ENCODE measurements around the gene EIF2A. TPM values are rescaled to one million over a fixed set of nuclear protein-coding genes. Genes with fewer than 3 reads are reported as not detected.

EIF2A gene
- total RNA-seq, 1 experiment from 2014 or later = 117 TPM

DNA sequence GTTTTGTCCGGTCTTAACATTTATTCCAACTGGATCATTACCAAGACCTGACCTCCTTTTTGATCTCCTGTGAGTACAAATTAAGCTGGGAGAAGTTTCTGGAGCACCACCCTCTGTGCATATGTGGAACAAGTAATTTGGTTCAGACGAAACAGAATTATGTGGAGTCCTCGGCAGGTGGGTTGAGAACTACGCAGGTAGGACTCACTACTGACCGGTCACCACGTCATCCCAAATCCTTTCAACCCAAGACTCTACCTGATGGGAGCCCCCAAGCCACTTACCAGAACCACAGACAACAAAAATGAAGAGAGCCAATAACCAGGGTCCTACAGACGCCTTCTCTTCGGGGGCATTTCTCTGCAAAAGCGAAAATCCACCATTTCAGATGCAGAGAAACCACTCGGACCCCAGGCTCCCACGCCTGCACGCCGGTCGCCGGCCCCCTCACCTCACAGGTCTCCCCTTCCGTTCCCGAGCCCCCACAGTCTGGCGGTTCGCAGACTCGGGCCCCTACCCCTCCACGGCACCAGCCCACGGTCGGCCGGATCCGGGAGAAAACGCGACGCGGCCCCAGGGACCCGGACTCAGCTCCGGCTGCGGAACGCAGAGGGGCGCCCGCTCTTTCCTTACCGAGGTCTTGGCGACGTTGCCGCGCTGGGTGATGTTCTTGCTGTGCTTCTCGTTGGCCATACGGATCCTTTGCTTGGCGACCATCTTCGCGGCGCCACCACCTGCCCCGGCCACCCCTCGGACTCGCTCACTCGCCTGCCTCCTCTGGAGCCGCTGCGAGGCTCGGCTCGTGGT is 965 bp upstream of the EIF2A start:
- Mint-ChIP-seq H3K36me3 (ENCODE audit: insufficient read depth, unreplicated experiment) (peaks cover 60% of the 10 kb centered on the region), H3K27ac (ENCODE audit: low read depth, unreplicated experiment) (peak overlapping the region; percentile 99), H3K4me3 (ENCODE audit: unreplicated experiment) (peak overlapping the region; percentile 83), H3K27me3 (ENCODE audit: insufficient read depth, unreplicated experiment) (no peaks in the 10 kb centered on the region), H3K9me3 (ENCODE audit: unreplicated experiment) (no peaks in the 10 kb centered on the region), H3K4me1 (ENCODE audit: insufficient read depth, unreplicated experiment) (peaks cover 17% of the 10 kb centered on the region)
- intact Hi-C loops (cut with micrococcal nuclease) = loop anchor here (2.0 to 5.0 kb wide), 2 partner anchors 139 to 217 kb away; partner anchors contain the start of gene SIAH2
- POLR2A ChIA-PET = interaction anchor here (0.6 to 7.5 kb wide), 48 partner anchors 8 to 1345 kb away, joined by 3 to 106 read pairs (median 4); partner anchors contain the start of genes MED12L, SELENOT, SIAH2 and TSC22D2
- TF ChIP-seq, protein P1, sequence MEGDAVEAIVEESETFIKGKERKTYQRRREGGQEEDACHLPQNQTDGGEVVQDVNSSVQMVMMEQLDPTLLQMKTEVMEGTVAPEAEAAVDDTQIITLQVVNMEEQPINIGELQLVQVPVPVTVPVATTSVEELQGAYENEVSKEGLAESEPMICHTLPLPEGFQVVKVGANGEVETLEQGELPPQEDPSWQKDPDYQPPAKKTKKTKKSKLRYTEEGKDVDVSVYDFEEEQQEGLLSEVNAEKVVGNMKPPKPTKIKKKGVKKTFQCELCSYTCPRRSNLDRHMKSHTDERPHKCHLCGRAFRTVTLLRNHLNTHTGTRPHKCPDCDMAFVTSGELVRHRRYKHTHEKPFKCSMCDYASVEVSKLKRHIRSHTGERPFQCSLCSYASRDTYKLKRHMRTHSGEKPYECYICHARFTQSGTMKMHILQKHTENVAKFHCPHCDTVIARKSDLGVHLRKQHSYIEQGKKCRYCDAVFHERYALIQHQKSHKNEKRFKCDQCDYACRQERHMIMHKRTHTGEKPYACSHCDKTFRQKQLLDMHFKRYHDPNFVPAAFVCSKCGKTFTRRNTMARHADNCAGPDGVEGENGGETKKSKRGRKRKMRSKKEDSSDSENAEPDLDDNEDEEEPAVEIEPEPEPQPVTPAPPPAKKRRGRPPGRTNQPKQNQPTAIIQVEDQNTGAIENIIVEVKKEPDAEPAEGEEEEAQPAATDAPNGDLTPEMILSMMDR (IDR thresholded peaks at IDR 0.05; ENCODE audit: unreplicated experiment) = no peak
- CTCF ChIA-PET = interaction anchor here (0.5 to 1.4 kb wide), 6 partner anchors 20 to 608 kb away, joined by 3 to 6 read pairs (median 4); no protein-coding TSS in a partner anchor
- DNase-seq (ENCODE audit: unreplicated experiment) = peak; percentile 30
- TSS peak; percentile 35 for BruUV-seq (replicated peaks)

DNA sequence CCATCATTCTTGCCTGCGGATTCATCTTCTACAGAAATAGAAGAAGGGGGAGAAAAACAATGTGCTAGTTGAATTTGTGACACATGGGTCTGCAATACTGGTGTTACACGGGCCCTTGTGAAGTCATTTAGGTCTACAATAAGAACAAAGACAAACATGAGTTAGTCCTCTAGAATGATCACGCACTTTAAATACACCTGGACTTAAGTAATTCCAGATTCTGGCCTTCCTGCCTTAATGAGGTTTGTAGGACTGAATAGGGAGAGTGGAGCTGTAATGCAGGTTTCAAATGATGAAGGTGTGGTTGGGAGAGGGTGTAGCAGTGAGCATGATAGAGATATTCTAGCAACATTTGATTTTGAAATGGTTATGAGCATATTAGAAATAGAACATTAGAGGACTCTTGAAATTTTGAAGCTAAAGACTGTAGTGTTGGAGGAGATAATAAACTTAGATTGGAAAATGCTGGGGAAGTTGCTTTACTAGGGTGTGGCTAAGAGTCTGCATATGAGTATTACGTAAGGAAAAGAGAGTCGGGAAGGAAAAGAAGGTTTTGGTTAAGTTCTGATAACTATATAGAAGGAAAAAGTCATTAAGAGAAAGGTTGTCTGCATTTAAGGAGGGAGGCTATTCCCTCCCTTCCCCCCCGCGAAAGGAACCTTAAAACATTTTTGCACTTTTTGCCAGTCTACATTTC is 606 bp downstream of the EIF2A start:
- intact Hi-C loops (cut with micrococcal nuclease) = loop anchor here (2.0 to 5.0 kb wide), 2 partner anchors 140 to 215 kb away; partner anchors contain the start of gene SIAH2
- H3K27ac Mint-ChIP-seq (ENCODE audit: low read depth, unreplicated experiment) = peak overlapping the region; percentile 99
- POLR2A ChIA-PET = interaction anchor here (0.6 to 7.5 kb wide), 32 partner anchors 9 to 584 kb away, joined by 3 to 106 read pairs (median 5); partner anchors contain the start of genes ERICH6, SELENOT, SIAH2 and TSC22D2
- DNase-seq (ENCODE audit: unreplicated experiment) = peak; percentile 27
- no peaks in the 10 kb centered on the region for H3K27me3 Mint-ChIP-seq (ENCODE audit: insufficient read depth, unreplicated experiment)
- BruUV-seq (replicated peaks) = TSS peak; percentile 78
- H3K36me3 Mint-ChIP-seq (ENCODE audit: insufficient read depth, unreplicated experiment) = peaks cover 48% of the 10 kb centered on the region
- peaks cover 17% of the 10 kb centered on the region for H3K4me1 Mint-ChIP-seq (ENCODE audit: insufficient read depth, unreplicated experiment)
- H3K4me3 Mint-ChIP-seq (ENCODE audit: unreplicated experiment) = peak overlapping the region; percentile 83
- H3K9me3 Mint-ChIP-seq (ENCODE audit: unreplicated experiment) = no peaks in the 10 kb centered on the region
- TF ChIP-seq, protein P1 (IDR thresholded peaks at IDR 0.05; ENCODE audit: unreplicated experiment) = no peak
- CTCF ChIA-PET = interaction anchor here (0.7 to 1.2 kb wide), 3 partner anchors 16 to 610 kb away, joined by 3 to 4 read pairs (median 3); no protein-coding TSS in a partner anchor

DNA sequence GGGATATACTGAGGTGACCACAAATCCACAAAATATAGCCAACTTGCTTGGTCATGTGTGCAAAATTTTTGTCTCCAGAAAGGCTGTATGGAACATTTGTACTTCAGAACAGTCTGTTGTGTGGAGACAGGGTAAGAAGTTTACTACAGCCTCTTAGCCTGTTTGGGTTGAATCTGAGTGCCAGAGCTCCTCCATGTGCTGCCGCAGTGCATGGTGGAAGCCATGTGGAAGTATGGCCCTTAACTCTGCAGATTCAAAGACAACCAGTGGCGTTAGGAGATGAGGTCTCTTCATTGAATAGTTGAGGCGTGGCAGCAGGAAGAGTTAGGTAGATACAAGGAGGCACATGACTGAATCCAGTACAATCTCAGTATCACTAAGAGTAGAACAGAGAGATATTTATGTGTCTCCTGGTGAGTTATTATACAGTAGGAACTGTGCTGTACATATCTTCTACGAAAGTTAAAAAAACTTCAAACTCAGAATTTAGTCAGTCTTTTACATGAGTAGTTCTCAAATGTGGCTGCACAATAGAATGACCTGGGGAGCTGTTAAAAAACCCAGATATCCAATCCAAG is 9.4 kb downstream of the EIF2A start:
- POLR2A ChIA-PET = interaction anchor here (1.3 to 2.7 kb wide), 2 partner anchors 9 to 11 kb away, joined by 5 to 14 read pairs; partner anchors contain the start of genes EIF2A and SERP1
- H3K4me3 Mint-ChIP-seq (ENCODE audit: unreplicated experiment) = no peak overlapping the region
- TF ChIP-seq, protein P1 (IDR thresholded peaks at IDR 0.05; ENCODE audit: unreplicated experiment) = no peak
- CTCF ChIA-PET = interaction anchor here (0.6 to 1.3 kb wide), 2 partner anchors 21 to 673 kb away, joined by 3 read pairs; no protein-coding TSS in a partner anchor
- H3K4me1 Mint-ChIP-seq (ENCODE audit: insufficient read depth, unreplicated experiment) = peaks cover 12% of the 10 kb centered on the region
- intact Hi-C loops (cut with micrococcal nuclease) = no loop called here
- BruUV-seq (replicated peaks) = no TSS peak
- H3K36me3 Mint-ChIP-seq (ENCODE audit: insufficient read depth, unreplicated experiment) = peaks cover 75% of the 10 kb centered on the region
- H3K9me3 Mint-ChIP-seq (ENCODE audit: unreplicated experiment) = no peaks in the 10 kb centered on the region
- H3K27ac Mint-ChIP-seq (ENCODE audit: low read depth, unreplicated experiment) = peak overlapping the region; percentile 20
- no peaks in the 10 kb centered on the region for H3K27me3 Mint-ChIP-seq (ENCODE audit: insufficient read depth, unreplicated experiment)
- no peak for DNase-seq (ENCODE audit: unreplicated experiment)
